RWPE2 (cell line): Measurements from ENCODE around the gene PRLR.

Experiments used
- ATAC-seq: fragments of 200-7000 bp; cut with Tn5 transposase; 3 replicates; pipeline ENCODE4 v1.9.1; 2021; ENCODE audit warnings: low read depth
- DNase-seq: peaks from one replicate; pipeline ENCODE4 v3.0.0-alpha.2; 2020; ENCODE audit warnings: low spot score
- H3K27ac ChIP-seq: fragments of 450-650 bp; 2 replicates; pipeline ENCODE4 v1.5.1; 2017; ENCODE audit warnings: mild to moderate bottlenecking; ENCODE audit not compliant: poor library complexity, severe bottlenecking
- H3K27me3 ChIP-seq: fragments of 250-450 bp; sonication (Bioruptor Pico); 2 replicates; pipeline ENCODE4 v1.5.1; 2021; ENCODE audit warnings: mild to moderate bottlenecking, moderate library complexity; ENCODE audit not compliant: insufficient read depth, poor library complexity, severe bottlenecking
- H3K36me3 ChIP-seq: fragments of 250-450 bp; sonication (Bioruptor Pico); 2 replicates; pipeline ENCODE4 v1.5.1; 2020; ENCODE audit warnings: low read depth, mild to moderate bottlenecking, moderate library complexity
- H3K4me1 ChIP-seq: fragments of 250-450 bp; sonication (Bioruptor Pico); 2 replicates; pipeline ENCODE4 v1.5.1; 2021; ENCODE audit warnings: mild to moderate bottlenecking, moderate library complexity; ENCODE audit not compliant: insufficient read depth, poor library complexity, severe bottlenecking
- H3K4me3 ChIP-seq: fragments of 250-450 bp; sonication (Bioruptor Pico); 2 replicates; pipeline ENCODE4 v1.5.1; 2021; ENCODE audit warnings: mild to moderate bottlenecking, moderate library complexity; ENCODE audit not compliant: severe bottlenecking
- H3K9me3 ChIP-seq: fragments of 250-450 bp; sonication (Bioruptor Pico); 2 replicates; pipeline ENCODE4 v1.5.1; 2021; ENCODE audit warnings: mild to moderate bottlenecking, moderate library complexity; ENCODE audit not compliant: severe bottlenecking
- TF ChIP-seq, protein P1 (sequence below): fragments of 450-650 bp; IDR thresholded peaks from one replicate; pipeline ENCODE4 v1.5.1; 2017; ENCODE audit warnings: mild to moderate bottlenecking, moderate library complexity; ENCODE audit not compliant: poor library complexity, severe bottlenecking

Gene PRLR

DNA sequence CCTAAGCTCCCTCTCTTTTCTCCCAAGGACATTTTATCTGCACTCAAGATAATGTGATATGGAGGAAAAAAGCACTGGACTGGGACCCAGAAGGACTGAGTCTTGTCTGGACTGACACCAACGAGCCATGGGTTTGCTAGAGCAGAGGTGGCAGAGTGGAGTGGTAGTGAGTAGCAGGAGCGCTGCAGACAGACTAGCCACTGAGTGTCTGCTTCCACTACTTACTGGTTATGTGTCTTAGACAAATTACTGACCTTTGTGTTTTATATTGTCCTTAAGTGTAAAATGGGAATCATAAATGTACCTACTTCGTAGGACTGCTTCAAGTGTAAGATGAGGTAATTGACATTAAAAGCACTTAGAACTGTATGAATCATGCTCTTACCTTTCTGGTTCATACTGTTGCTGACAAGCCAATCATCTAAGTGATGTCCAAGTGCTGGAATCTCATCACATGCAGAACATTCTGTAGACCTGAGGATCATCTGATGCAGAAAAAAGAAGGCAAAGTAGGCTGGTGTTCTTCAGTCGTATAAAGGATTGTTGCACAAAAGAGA lies 12.5 kb upstream of the PRLR start:
- Histone ChIP-seq H3K27ac (no peak overlapping the region), H3K36me3 (no peaks in the 10 kb centered on the region), H3K4me3 (no peak overlapping the region), H3K4me1 (no peaks in the 10 kb centered on the region), H3K9me3 (no peaks in the 10 kb centered on the region), H3K27me3 (peaks cover 5% of the 10 kb centered on the region)
- DNase-seq: no peak
- ATAC-seq: no peak
- TF ChIP-seq, protein P1, sequence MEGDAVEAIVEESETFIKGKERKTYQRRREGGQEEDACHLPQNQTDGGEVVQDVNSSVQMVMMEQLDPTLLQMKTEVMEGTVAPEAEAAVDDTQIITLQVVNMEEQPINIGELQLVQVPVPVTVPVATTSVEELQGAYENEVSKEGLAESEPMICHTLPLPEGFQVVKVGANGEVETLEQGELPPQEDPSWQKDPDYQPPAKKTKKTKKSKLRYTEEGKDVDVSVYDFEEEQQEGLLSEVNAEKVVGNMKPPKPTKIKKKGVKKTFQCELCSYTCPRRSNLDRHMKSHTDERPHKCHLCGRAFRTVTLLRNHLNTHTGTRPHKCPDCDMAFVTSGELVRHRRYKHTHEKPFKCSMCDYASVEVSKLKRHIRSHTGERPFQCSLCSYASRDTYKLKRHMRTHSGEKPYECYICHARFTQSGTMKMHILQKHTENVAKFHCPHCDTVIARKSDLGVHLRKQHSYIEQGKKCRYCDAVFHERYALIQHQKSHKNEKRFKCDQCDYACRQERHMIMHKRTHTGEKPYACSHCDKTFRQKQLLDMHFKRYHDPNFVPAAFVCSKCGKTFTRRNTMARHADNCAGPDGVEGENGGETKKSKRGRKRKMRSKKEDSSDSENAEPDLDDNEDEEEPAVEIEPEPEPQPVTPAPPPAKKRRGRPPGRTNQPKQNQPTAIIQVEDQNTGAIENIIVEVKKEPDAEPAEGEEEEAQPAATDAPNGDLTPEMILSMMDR: no peak

DNA sequence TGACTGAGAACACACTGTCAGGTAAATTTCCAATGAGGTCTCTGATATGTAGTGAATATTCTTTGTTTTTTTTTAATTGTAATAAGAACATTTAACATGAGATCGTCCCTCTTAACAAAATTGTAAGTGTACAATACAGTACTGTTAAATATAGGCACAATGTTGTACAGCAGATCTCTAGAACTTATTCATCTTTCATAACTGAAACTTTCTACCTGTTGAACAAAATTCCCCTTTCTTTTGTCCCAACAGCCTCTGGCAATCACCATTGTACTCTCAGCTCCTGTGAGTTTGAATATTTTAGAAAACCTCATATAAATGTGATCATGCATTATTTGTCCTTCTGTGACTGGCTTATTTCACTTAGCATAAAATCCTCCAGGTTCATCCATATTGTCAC lies 10.6 kb upstream of the PRLR start:
- Histone ChIP-seq H3K9me3 (no peaks in the 10 kb centered on the region), H3K36me3 (no peaks in the 10 kb centered on the region), H3K4me3 (no peak overlapping the region), H3K27me3 (peaks cover 5% of the 10 kb centered on the region), H3K4me1 (no peaks in the 10 kb centered on the region), H3K27ac (no peak overlapping the region)
- DNase-seq (no peak), ATAC-seq (no peak)
- TF ChIP-seq, protein P1: no peak

DNA sequence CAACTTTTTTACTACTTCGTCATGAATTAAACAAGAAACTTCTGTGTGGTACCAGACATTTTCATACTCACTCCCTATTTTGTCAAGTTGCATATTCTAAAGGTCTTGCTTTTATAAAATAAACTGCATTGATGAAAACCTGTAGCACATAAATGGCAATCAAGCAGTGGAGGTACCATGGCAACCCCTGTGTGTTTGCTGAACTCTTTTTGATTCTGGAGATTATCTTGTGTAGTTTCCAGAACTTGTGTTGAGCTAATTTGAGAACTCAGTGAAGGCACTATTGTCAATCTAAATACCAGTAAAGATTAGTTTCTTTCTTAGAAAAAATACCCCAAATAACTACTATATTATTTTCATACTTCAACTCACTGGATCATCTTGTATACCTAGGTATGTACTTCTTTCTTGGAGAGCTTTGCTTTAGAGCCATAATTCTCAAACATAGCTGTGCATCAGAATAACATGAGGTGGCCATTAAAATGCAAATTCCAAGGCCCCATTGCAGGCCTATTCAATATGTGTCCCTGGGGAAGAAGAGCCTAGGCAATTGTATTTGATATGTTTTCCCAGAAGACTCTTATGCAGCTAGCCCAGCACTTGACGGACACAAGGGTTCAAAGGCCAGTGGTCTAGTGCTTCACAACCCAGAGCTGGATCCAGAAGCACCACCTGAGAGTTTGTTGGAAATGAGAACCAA lies 9.8 kb upstream of the PRLR start:
- Histone ChIP-seq H3K36me3 (no peaks in the 10 kb centered on the region), H3K27me3 (peaks cover 5% of the 10 kb centered on the region), H3K4me3 (no peak overlapping the region), H3K9me3 (no peaks in the 10 kb centered on the region), H3K4me1 (no peaks in the 10 kb centered on the region), H3K27ac (no peak overlapping the region)
- DNase-seq (no peak), ATAC-seq (no peak)
- TF ChIP-seq, protein P1: no peak

DNA sequence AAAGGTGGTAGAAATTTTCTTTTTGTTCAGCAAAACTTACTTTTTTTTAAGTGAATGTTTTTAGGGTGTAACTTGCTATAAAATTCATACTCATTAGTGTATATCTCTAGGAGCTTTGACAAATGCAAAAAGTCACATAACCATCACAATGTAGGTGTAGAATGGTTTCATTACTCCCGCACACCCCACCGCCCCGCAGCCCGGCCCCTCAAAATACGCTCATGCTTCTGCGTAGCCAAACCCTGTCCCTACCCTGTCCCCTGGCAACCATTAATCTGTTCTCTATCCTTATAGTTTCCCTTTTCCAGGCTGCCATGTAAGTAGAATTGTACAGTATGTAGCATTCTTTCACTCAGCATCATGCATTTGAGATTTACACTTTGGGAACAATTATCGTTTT lies 9.2 kb upstream of the PRLR start:
- Histone ChIP-seq H3K9me3 (no peaks in the 10 kb centered on the region), H3K27ac (no peak overlapping the region), H3K4me1 (no peaks in the 10 kb centered on the region), H3K27me3 (peaks cover 5% of the 10 kb centered on the region), H3K4me3 (no peak overlapping the region), H3K36me3 (no peaks in the 10 kb centered on the region)
- no peak for ATAC-seq
- TF ChIP-seq, protein P1: no peak
- no peak for DNase-seq
